Activated naive CD4-positive, alpha-beta T cell treated with anti-CD3 and anti-CD28 coated beads, Interleukin-2, amount 50 U/mL, for 24 hours (primary cell): ENCODE data around the gene ARF5.

ENCODE experiments used
- H3K27ac Mint-ChIP-seq: one replicate; pipeline ENCODE4 v1.8.0; 2021; ENCODE audit warnings: mild to moderate bottlenecking, mixed read lengths
- H3K27me3 Mint-ChIP-seq: one replicate; pipeline ENCODE4 v1.8.0; 2021; ENCODE audit warnings: mixed read lengths
- H3K36me3 Mint-ChIP-seq: one replicate; pipeline ENCODE4 v1.8.0; 2021; ENCODE audit warnings: mixed read lengths
- H3K4me1 Mint-ChIP-seq: one replicate; pipeline ENCODE4 v1.8.0; 2021; ENCODE audit warnings: mixed read lengths
- H3K4me3 Mint-ChIP-seq: one replicate; pipeline ENCODE4 v1.8.0; 2021; ENCODE audit warnings: mild to moderate bottlenecking, mixed read lengths
- H3K9me3 Mint-ChIP-seq: one replicate; pipeline ENCODE4 v1.8.0; 2021; ENCODE audit warnings: mixed read lengths

Gene ARF5

DNA sequence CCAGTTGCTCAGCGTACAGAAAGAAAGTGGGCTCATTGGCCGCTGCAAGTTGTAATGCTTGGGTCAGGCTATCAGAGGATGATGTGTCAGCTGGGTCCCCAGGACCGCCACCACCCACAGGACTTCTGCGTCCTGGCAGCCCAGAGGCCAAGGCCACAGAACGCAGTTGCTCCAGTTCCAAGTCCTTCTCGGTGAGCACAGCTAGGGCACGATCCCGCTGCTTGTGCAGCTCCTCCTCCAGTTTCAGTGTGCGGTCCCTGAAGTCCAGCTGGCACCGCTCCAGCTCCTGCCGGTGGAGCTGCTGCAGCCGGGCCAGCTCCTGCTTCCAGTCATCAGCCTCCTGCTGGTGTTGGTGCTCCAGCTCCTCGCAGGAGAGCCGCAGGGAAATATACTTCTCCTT, 5.8 kb upstream of the ARF5 start:
- Mint-ChIP-seq H3K4me3 (peak overlapping the region; percentile 2), H3K9me3 (no peaks in the 10 kb centered on the region), H3K36me3 (peaks cover 9% of the 10 kb centered on the region), H3K4me1 (peaks cover 79% of the 10 kb centered on the region), H3K27ac (no peak overlapping the region), H3K27me3 (no peaks in the 10 kb centered on the region)

DNA sequence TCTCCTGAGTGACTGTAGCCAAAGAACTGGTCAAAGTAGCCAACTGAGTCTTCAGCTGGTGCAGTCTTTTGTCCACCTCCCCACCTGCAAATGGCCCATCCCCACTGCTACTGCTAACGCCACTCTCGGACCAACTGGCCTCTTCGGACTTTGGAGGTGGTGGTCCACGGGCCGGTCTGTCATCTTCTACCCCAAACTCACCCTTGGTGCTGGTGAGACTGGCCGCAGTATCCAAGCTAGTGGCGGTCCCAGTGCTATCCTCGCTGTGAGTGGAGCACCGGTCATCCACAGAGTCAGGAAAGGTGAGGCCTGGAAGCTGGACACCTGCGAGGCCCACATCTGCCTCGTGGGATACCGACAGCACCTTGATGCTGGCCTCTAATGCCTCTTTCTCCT, 3.6 kb upstream of the ARF5 start:
- Mint-ChIP-seq H3K4me1 (peaks cover 82% of the 10 kb centered on the region), H3K27ac (peak overlapping the region; percentile 82), H3K4me3 (peak overlapping the region; percentile 92), H3K27me3 (no peaks in the 10 kb centered on the region), H3K36me3 (peaks cover 7% of the 10 kb centered on the region), H3K9me3 (no peaks in the 10 kb centered on the region)

DNA sequence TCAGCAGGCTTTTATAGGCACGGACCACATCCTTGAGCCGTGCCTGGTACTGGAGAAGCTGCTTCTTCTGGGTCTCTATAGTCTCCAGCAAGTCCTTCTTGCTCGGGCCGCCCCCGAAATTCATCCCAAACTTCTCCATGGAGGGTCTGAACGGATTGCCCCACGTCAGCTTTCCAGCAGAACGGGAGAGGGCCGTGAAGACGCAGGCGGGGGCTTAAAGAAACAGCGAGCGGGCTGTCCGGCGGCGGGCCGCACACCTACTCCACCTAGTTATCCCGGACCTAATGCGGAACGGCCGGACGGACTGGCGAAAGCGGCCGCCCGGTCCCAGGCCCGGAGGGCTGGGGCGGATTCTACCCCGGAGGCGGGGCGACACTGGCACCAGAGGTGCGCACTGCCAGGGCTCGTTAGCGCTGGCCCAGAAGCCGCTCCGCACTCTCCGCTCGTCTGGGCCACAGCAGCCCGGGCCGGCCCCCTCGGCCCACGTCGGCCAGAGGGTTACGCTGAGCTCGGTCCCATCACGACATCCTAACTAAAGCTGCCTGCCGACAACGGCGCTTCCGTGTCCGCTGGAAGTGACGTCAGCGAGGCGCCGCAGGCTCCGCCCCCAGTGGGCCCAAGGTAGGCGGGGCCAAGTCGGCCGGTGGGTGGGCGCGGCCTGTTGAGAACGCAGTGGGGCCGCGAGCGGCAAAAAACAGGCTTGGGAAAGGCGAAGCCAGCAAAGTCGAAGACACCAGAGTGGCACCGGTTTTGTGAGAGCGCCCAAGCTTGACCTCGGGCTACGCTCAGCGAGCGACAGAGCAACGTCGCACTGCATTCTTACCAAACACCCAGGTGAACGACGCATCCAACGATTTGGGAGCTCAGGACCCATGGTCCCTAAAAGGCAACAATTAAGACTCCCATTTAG, 2.9 kb upstream of the ARF5 start, which contains the start of gene GCC1:
Gene GCC1 (minus strand): TSS at position 553 of the 910 bp plus-strand sequence. CDS start 414 bp downstream, at position 139.
- peaks cover 9% of the 10 kb centered on the region for H3K36me3 Mint-ChIP-seq
- H3K9me3 Mint-ChIP-seq, result no peaks in the 10 kb centered on the region
- H3K4me3 Mint-ChIP-seq, result peak within 1 kb of the TSS; percentile 92
- peak within 1 kb of the TSS; percentile 82 for H3K27ac Mint-ChIP-seq
- no peaks in the 10 kb centered on the region for H3K27me3 Mint-ChIP-seq
- peaks cover 80% of the 10 kb centered on the region for H3K4me1 Mint-ChIP-seq

DNA sequence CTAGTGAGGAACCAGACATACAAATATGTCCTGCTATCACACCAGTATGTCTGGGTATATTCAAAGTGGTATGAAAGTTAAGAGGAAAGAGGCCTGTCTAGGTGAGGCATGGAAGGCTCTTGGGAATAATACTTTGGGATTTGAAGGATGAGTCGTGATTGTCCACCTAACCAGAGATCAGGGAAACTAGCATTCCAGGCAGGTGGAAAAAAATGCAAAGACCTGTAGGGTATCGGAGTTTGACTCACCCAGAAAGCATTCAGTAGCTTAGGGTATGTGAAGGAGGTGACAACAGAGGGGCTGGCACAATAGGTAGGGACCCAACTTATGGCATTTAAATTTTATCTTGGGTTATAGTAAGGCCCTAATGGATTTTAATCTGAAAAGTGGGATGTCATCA, 1.9 kb upstream of the ARF5 start:
- H3K27ac Mint-ChIP-seq, result no peak overlapping the region

DNA sequence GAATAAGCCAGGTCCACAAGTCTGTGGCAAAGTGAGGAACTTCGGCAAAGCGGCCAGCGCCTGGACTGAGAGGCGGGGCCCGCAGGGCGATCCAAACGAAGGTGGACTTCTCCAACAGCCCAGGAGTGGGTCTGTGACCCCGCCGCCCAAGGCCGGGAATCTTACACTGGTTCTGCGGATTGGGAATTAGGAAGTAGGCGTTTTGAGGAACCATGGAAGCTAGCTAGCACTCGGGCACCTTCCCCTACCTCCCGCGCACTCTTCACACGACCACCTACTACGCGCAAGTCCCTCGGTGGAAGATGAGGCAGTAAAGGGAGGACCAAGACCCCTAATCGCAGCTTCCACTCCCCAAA, 570 bp upstream of the ARF5 start:
- Mint-ChIP-seq H3K27ac (peak overlapping the region; percentile 9), H3K4me1 (peaks cover 63% of the 10 kb centered on the region), H3K36me3 (peaks cover 14% of the 10 kb centered on the region), H3K9me3 (no peaks in the 10 kb centered on the region), H3K4me3 (peak overlapping the region; percentile 92), H3K27me3 (no peaks in the 10 kb centered on the region)

More for the DNA sequence above, 1.9 kb upstream of the ARF5 start:
- H3K4me1 Mint-ChIP-seq, result peaks cover 73% of the 10 kb centered on the region
- no peaks in the 10 kb centered on the region for H3K9me3 Mint-ChIP-seq
- H3K4me3 Mint-ChIP-seq, result peak overlapping the region; percentile 92
- H3K27me3 Mint-ChIP-seq, result no peaks in the 10 kb centered on the region
- H3K36me3 Mint-ChIP-seq, result peaks cover 12% of the 10 kb centered on the region

DNA sequence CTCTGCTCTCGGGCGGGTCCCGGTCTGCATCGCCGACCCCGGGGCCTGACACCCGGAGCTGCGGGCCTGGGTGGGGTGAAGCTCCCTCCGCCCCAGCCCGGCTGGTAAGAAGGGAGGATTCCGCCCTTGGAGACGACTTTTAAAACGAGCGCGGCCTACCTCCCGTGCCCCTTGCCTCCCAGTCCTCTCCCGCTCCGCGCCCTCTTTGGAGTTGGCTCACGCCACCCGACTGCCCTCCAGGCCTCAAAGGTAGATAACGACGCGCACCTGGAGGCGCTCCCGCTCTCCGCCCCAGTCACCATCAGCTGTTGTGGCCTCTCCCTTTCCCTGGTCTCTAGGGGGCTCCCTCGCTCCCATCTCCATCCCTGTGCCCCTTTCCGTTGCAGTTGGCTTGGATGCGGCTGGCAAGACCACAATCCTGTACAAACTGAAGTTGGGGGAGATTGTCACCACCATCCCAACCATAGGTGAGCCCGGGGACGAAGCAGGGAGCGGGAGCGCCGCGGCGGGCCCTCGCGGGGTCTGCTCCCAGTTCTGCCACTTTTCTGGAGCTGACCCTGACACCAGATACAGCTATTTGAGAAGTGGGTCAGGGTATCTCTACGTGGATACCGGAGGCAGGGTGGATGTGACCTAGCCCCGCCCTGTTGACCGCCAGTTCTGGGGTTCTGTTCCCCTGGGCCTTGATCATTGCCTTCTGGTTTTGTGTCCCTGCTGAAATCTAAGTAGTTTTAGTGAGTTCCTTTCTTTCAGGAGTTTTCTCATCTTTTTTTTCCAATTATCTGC, 679 bp downstream of the ARF5 start:
- Mint-ChIP-seq H3K9me3 (no peaks in the 10 kb centered on the region), H3K27ac (peak overlapping the region; percentile 96), H3K36me3 (peaks cover 11% of the 10 kb centered on the region), H3K4me1 (peaks cover 51% of the 10 kb centered on the region), H3K27me3 (no peaks in the 10 kb centered on the region), H3K4me3 (peak overlapping the region; percentile 99)

DNA sequence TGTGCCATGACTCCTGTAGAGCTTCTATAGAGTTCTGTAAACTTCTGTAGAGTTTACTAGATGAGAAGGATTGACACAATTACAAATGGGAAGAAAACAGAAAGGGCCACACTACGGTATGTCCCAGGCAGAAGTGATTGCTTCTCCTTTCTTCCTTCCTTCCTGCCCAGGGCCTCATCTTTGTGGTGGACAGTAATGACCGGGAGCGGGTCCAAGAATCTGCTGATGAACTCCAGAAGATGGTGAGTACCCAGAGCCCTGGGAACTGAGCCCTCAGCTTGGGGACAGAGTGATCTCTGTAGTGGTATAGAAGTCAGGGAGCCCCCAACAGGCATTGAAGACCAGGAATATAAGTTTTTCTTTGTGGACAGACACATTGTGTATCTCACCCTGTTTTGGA, 1.7 kb downstream of the ARF5 start:
- H3K27ac Mint-ChIP-seq, result peak overlapping the region; percentile 87
- H3K4me1 Mint-ChIP-seq, result peaks cover 41% of the 10 kb centered on the region
- H3K27me3 Mint-ChIP-seq, result no peaks in the 10 kb centered on the region
- peaks cover 11% of the 10 kb centered on the region for H3K36me3 Mint-ChIP-seq
- peak overlapping the region; percentile 99 for H3K4me3 Mint-ChIP-seq
- no peaks in the 10 kb centered on the region for H3K9me3 Mint-ChIP-seq

DNA sequence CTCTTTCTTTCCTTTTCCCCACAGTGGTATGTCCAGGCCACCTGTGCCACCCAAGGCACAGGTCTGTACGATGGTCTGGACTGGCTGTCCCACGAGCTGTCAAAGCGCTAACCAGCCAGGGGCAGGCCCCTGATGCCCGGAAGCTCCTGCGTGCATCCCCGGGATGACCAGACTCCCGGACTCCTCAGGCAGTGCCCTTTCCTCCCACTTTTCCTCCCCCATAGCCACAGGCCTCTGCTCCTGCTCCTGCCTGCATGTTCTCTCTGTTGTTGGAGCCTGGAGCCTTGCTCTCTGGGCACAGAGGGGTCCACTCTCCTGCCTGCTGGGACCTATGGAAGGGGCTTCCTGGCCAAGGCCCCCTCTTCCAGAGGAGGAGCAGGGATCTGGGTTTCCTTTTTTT, 3.0 kb downstream of the ARF5 start:
- Mint-ChIP-seq H3K27ac (no peak overlapping the region), H3K36me3 (peaks cover 11% of the 10 kb centered on the region), H3K27me3 (no peaks in the 10 kb centered on the region), H3K4me1 (peaks cover 33% of the 10 kb centered on the region), H3K9me3 (no peaks in the 10 kb centered on the region), H3K4me3 (no peak overlapping the region)

DNA sequence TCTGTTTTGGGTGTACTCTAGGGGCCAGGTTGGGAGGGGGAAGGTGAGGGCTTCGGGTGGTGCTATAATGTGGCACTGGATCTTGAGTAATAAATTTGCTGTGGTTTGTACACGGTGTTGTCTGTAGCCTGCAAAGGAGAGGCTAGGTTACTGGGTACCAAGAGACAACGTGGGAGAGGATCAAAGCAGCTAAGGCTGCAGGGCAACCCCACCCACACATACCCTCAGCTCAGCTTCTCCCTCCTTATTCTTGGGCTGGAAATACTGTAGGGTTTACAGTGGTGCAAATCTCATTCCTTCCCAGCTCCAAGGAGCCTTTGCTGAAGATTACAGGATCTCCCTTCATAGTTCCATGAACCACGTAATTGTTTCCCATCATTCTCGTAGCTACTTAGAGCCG, 3.4 kb downstream of the ARF5 start:
- H3K36me3 Mint-ChIP-seq, result peaks cover 11% of the 10 kb centered on the region
- H3K4me3 Mint-ChIP-seq, result no peak overlapping the region
- H3K27me3 Mint-ChIP-seq, result no peaks in the 10 kb centered on the region
- peaks cover 29% of the 10 kb centered on the region for H3K4me1 Mint-ChIP-seq
- no peak overlapping the region for H3K27ac Mint-ChIP-seq
- H3K9me3 Mint-ChIP-seq, result no peaks in the 10 kb centered on the region

DNA sequence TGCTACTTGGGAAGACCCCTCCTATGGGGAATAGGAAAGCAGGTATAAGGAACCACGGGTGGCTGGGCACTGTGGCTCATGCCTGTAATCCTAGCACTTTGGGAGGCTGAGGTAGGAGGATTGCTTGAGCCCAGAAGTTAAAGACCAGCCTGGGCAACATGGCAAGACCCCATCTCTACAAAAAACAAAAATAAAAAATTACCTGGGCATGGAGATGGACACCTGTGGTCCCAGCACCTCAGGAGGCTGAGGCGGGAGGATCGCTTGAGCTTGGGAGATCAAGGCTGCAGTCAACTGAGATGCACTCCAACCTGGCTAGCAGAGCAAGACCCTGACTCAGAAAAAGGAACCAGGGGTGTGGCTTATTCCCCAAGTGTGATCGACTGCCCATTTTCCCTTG, 4.3 kb downstream of the ARF5 start:
- no peaks in the 10 kb centered on the region for H3K27me3 Mint-ChIP-seq
- peak overlapping the region; percentile 12 for H3K27ac Mint-ChIP-seq
- H3K4me1 Mint-ChIP-seq, result peaks cover 19% of the 10 kb centered on the region
- H3K4me3 Mint-ChIP-seq, result no peak overlapping the region
- no peaks in the 10 kb centered on the region for H3K9me3 Mint-ChIP-seq
- H3K36me3 Mint-ChIP-seq, result peaks cover 11% of the 10 kb centered on the region

DNA sequence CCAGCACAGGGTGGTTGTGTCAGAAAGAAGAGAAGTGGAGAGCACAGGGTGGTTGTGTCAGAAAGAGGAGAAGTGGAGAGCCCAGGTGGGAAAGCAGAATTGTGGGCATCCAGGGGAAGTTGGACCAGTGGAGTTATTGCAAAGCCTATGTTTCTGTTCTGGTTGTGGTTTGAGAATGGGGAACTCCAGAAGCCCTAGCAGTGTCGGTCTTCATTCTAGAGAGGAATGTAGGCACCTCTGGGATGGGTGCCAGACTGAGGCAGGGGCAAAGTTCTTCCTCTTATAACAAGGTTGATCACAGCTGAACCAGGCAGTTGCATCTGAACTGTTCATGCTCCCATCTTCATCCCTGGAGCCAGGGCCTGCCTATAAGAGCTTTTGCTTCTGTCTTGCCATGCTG, 6.3 kb downstream of the ARF5 start:
- no peak overlapping the region for H3K27ac Mint-ChIP-seq
- H3K27me3 Mint-ChIP-seq, result no peaks in the 10 kb centered on the region
- peaks cover 11% of the 10 kb centered on the region for H3K4me1 Mint-ChIP-seq
- H3K9me3 Mint-ChIP-seq, result no peaks in the 10 kb centered on the region
- peaks cover 9% of the 10 kb centered on the region for H3K36me3 Mint-ChIP-seq
- H3K4me3 Mint-ChIP-seq, result no peak overlapping the region

DNA sequence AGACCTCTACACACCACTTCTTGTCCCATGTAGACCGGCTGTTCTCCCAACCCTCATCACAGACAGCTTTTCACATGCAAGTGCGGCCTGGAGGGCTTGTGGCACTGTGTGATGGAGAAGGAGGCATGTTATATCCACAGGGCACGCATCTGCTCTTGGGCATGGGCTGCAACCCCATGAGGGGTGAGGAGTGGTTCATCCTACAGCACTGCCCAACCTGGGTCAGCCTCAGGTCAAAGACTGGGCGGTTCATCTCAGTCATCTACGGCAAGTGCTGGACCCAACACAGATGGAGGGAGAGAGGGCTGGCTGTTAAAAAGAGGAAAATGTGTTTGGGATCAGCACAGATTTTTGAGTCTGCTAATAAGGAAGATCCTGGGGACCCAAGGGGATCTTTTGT, 7.5 kb downstream of the ARF5 start:
- no peaks in the 10 kb centered on the region for H3K27me3 Mint-ChIP-seq
- peaks cover 4% of the 10 kb centered on the region for H3K4me1 Mint-ChIP-seq
- H3K9me3 Mint-ChIP-seq, result no peaks in the 10 kb centered on the region
- no peak overlapping the region for H3K27ac Mint-ChIP-seq
- no peak overlapping the region for H3K4me3 Mint-ChIP-seq
- H3K36me3 Mint-ChIP-seq, result peaks cover 8% of the 10 kb centered on the region

DNA sequence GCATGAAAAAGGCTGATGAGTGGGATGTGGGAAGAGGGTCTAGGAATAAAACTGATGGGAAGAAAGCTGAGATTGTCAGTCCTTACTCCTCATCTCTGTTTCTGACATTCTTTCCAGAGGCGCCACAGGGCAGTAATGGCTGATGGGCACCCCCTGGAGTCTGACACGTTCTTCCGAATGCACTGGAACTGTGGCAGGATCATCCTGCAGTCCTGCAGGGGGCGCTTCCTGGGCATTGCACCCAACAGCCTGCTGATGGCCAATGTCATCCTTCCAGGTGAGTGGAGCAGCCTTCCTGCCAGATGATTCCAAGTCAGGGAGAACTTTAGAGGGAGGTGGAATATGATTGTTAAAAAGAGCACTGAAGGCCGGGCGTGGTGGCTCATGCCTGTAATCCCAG, 10.1 kb downstream of the ARF5 start:
- no peaks in the 10 kb centered on the region for H3K4me1 Mint-ChIP-seq
- H3K27ac Mint-ChIP-seq, result no peak overlapping the region
- no peaks in the 10 kb centered on the region for H3K27me3 Mint-ChIP-seq
- H3K9me3 Mint-ChIP-seq, result no peaks in the 10 kb centered on the region
- no peak overlapping the region for H3K4me3 Mint-ChIP-seq
- peaks cover 2% of the 10 kb centered on the region for H3K36me3 Mint-ChIP-seq

DNA sequence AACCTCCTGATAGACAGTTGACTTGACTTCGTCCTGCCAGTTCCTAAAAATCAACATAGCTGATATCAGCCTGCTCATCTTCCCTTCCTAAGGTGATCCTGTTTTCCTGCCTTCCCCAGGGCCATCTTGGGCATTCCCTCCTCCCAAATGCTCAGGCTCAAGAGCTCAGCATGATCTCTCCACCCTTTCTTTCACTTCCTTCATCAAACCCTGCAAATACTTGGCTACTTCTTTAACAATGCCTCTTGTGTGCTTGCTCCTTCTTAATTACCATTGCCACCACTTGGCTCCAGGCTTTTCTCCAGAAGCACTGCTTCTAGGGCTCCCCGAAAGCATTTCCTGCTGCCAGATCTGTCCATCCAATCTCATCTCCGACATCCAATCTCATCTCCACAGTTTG, 12.7 kb downstream of the ARF5 start:
- peaks cover 2% of the 10 kb centered on the region for H3K36me3 Mint-ChIP-seq
- no peaks in the 10 kb centered on the region for H3K4me1 Mint-ChIP-seq
- H3K27ac Mint-ChIP-seq, result no peak overlapping the region
- H3K27me3 Mint-ChIP-seq, result no peaks in the 10 kb centered on the region
- no peaks in the 10 kb centered on the region for H3K9me3 Mint-ChIP-seq
- no peak overlapping the region for H3K4me3 Mint-ChIP-seq

DNA sequence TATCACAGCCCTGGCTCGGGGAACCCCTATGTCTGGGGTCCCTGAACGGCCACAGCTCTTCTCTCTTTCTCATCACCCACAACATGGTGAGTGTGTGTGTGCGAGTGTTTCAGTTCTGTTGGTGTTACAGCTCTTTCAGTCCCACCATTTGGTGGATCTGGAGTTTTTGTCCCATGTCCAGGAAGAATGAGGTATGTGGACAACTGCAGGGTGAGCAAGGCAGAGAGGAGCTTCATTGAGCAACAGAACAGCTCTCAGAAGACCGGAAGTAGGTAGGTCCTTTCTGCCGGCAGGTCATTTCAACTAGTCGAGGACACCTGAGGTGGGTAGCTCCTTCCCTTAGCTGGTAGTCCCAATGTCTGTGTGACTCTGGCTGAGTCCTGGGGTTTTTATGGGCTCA, 20.2 kb downstream of the ARF5 start:
- Mint-ChIP-seq H3K9me3 (no peaks in the 10 kb centered on the region), H3K4me1 (no peaks in the 10 kb centered on the region), H3K4me3 (no peak overlapping the region), H3K27me3 (peaks cover 4% of the 10 kb centered on the region), H3K36me3 (no peaks in the 10 kb centered on the region), H3K27ac (no peak overlapping the region)

DNA sequence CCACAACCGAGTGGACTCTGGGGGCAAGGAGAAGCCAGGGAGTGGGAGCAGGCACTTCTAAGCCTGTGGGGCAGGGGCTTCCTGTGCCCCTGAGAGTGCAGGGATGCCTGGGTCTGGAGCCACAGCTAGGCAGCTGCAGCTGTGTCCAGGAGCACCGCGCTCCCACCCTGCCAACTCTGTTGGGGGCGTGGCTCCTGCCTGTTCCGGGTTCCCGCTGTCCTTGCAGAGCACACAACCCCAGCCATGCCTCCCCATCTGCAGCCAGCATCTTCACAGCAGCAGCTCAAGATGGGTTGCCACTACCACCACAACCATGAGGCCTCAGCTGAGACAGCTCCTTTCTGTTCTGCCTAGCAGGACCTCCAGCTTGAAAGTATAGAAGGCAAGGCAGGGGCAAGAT, 21.1 kb downstream of the ARF5 start:
- H3K4me1 Mint-ChIP-seq, result no peaks in the 10 kb centered on the region
- H3K27ac Mint-ChIP-seq, result no peak overlapping the region
- H3K4me3 Mint-ChIP-seq, result no peak overlapping the region
- H3K36me3 Mint-ChIP-seq, result no peaks in the 10 kb centered on the region
- H3K27me3 Mint-ChIP-seq, result peaks cover 4% of the 10 kb centered on the region
- no peaks in the 10 kb centered on the region for H3K9me3 Mint-ChIP-seq
